NK-92 (cell line): ENCODE measurements around the gene PTN.
"Not testable (repeated sequence)": the region's sequence is repeated elsewhere in the genome, so short reads cannot be mapped to it uniquely, and the experiment has no call there.

Source experiments
- DNase-seq: peaks from one replicate; lab custom pipeline; 2025; ENCODE audit not compliant: unreplicated experiment; lab: John Stamatoyannopoulos, UW

Gene PTN

DNA sequence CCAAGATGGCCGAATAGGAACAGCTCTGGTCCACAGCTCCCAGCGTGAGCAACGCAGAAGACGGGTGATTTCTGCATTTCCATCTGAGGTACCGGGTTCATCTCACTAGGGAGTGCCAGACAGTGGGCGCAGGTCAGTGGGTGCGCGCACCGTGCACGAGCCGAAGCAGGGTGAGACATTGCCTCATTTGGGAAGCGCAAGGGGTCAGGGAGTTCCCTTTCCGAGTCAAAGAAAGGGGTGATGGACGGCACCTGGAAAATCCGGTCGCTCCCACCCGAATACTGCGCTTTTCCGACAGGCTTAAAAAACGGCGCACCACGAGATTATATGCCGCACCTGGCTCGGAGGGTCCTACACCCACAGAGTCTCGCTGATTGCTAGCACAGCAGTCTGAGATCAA is 161.9 kb downstream of the PTN start:
- not testable (repeated sequence) for DNase-seq
